Measurements from ENCODE around the gene ADORA1.

Gene ADORA1

DNA sequence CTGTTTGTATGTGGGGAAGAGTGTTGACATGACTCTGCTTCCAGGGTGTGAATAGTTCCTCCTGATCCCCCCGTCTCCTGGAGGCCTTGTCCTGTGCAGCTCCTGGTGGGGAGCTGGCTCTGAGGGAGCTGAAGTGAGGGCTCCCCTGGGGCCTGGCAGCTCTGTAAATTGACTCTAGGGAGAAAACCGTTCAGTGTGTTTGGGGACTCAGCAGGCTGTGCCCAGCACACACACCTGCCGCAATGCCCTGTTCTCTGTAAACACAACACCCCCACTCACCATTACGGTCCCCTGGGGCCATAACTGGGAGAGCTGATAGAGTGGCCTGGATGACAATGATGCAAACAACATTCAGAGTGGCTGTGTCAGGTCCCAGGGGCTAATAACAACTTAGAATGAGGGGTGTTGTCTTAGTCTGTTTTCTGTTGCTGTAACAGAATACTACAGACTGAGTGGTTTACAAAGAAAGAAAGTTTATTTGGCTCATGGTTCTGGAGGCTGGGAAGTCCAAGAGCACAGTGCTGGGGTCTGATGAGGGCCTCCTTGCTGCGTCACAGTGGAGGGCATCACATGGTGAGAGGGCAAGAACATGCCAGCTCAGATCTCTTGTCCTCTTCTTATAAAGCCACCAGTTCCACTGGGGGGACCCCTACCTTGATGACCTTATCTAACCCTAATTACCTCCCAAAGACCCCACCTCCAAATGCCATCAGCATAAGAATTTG is 15.3 kb downstream of the ADORA1 start:
- peak; percentile 72 for DNase-seq

DNA sequence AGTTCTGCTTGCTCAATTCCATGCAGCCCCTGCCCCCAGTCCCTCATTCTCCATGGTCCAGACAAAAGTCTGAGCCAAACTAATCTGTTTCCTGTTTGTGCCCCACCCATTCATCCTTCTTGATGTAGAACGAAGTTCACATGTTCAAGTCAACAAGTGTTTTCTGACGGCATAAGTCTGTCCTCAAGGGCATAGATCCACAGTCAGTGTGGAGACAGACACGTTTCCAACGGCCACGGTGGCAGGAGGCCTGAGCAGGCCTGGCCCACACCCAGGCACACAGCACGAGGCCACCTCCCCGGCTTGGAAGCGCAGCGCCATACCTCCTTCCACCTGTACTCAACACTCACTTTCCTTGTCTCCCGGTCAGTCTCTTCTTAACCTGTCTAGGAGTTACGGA is 16.1 kb downstream of the ADORA1 start:
- DNase-seq, result no peak

DNA sequence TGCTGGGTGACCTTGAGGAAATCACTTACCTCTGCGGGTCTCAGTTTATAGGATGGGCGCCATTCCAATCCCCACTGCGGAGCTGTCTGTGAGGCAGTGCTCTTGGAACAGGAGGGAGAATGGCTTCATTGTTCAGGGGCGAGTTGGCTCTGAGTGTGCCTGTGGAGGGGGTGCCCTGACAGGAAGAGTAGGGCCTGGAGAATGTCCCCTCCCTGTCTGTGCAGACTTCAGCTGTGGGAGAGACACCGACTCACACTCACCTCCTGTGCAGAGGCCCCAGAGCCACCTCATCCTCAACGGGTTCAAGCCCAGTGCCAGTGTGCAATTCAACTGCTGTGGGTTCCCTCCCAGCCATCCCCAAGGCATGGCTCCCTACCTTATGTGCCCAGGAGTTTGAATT is 17.1 kb downstream of the ADORA1 start:
- DNase-seq, result no peak

GRCh38 chr1:203145321-203146041 is 18.0 kb downstream of the ADORA1 start:
- DNase-seq, result no peak

DNA sequence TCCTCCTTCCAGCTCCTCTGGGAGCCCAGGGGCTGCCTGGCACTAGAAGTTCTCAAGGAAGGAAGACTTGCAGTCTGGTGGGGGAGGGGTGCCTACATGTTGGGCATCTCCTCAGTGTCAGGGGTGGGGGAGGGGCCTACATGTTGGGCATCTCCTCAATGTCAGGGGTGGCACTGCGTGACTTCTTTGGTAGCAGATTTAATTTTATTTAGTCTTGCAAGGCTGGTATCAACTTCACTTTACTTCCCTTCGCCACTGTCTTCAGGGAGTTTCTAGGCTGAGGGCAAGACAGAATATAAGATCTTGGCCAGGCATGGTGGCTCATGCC is 18.5 kb downstream of the ADORA1 start:
- no peak for DNase-seq

GRCh38 chr1:203146537-203146936 is 19.0 kb downstream of the ADORA1 start:
- DNase-seq, result no peak

GRCh38 chr1:203147376-203147775 is 19.9 kb downstream of the ADORA1 start:
- no peak for DNase-seq

GRCh38 chr1:203148127-203148526 is 20.6 kb downstream of the ADORA1 start:
- DNase-seq, result peak; percentile 22

DNA sequence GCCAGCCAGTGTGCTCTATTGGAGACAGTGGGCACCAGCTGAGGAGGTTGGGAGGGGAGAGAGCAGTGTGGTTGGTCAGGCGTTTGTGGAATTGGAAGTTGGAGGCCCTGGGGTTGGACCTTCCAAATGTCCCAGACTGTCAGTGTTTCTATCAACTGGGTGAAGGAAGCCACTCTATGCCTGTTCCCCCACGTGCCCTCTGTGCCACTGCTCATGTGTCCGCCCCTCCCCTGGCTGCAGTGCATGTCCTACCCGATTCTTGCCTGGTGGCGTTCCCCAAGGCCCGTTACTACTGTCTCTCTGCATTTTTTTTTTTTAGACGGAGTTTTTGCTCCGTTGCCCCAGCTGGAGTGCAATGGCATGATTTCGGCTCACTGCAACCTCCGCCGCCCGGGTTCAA is 21.1 kb downstream of the ADORA1 start:
- no peak for DNase-seq

DNA sequence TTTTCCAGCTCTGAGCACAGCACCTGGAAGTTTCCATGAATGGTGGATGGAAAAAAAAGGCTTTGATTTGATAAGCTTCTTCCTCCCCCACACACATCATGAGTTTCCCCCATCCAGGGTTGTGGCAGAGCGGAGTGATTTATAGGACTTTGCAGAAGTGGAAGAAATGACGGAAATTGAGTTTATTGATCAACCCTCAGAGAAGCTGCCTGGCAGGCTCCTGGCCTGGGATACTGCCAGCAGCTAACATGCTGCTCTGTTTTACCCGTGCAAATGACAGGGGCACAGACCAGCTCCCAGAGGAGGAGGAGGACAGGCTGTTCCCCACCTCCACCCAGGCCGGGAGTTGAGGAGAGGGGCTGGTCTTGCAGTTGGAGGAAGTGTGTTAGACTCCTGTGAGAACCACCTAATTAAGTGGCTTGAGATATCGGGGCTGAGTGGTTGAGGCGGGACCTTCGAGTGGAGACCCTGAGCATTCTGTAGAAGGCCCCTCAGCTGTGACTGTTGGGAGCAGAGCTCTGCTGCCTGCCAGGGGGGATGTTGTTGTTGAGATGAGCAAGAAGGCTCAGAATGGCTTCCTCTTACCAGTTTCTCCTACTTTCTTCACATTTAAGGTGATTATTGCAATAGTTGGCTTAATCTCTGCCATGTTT is 21.8 kb downstream of the ADORA1 start:
- no peak for DNase-seq

DNA sequence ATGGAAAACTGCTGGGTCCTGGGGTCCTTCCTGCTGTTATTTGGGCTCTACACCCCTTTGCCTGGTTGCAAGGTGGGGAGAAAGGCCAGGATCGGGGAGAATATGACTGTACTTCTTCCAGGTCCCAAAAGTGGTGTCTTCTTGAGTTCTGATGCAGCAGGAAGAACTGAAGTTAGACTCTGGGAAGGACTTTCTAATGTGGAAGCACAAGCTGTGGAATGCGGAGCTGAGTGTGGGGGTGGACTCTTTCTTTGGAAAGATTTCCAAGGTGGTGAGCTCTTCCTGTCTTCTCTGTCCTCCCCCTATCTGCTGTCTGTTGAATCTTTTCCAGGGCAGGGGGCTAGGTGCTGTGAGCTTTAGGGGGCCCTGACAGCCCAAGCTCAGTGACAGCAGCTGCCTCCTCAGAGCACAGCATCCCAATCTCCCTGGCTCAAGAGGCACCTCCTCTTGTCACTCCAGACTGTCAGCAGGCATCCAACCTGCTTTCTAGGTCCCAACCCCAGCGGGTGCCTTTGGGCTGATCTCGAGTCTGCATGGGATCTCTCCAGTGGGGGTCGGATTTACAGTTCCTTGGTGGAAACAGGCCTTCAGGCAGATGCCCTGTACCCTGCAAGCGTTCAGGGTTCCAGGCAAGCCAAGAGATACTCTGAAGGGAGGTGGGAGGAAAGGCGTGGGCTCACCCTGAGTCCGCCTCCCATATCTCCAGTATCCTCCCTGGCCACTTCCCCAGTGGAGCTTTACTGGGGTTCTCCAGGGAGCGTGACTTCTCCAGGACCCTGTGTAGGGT is 23.2 kb downstream of the ADORA1 start:
- DNase-seq, result no peak

GRCh38 chr1:203151362-203152157 is 24.0 kb downstream of the ADORA1 start:
- DNase-seq, result no peak

DNA sequence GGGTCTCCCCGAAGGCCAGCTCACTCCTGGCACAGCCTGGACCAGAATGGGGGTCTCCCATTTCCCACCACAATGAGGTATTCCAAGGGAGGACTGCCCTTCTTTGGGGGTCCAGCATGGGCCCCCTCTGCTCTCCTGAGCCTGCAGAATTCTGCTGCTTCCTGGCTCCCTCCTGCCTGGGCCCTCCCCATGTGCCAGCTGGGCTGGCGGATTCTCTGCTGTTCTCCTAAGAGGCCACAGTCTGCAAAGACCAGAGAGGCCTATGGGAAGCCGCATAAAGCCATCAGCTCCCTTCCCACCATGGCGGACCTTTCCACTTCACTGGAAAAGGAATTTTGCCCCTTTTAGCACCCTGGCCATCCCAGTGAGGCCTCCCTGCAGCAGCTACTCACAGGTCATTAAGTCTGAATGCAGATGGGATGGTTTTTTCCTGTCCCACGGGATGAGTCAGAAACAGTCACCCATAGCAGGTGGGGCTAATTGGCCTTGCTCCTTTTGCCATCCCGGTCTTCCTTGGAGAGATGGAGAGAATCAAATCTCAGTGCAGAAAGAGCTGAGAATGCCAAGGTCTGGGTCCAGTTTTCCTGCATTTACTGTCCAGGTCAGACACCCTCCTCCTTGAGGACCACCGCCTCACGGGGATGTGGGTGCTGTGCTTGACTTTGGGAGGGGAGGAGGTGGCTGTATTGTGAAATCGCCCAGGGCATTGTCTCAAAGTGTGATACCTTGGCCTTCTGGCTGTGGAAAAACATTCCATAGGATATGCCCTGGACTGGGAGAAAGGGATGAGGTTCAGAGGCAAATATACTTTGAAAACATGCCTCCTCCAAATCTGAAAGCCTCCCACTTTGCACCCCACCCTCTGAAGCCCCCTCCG is 24.9 kb downstream of the ADORA1 start:
- DNase-seq, result no peak

DNA sequence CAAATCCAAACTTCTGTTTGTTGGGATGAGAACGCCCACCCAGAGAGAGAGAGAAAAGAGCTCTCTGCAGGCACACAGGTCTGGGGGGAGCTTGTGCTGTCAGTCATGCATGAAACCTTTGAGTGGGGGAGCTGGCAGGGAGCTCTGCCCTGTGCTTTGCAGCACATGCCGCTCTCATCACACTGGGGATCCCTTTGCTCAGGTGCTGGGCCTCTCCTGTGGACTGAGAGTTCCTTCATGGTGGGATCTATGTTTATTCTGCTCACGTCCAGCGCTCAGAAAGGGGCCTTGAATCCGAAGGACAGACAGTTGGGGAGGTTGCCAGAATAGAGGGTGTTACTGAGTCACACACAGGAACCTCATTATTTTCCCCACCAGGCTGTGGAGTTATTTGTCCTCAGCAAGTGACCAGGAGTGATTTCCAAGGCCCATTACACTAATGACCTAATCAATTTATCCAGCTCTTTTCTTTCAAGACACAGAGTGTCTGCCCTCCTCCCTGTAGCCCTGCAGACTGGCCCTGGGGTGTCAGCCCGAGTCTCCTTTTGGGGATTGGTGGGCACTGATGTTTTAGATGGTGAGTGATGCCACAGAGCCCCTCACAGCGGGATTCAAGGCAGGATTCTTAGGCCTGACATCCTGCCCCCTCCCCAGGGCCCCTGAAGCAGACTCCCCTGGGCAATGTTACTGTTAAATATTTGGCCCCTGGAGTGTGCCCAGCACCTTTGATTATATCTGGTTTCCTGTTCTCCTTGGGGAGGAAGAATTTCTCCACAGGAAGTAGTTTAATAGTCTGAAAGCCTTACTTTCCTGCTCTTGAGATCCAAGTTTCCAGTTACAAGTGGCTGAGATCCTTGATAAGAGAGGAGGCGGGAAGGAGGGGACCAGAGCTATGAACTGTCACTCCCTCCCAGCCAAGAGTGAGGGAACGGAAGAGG is 25.8 kb downstream of the ADORA1 start:
- no peak for DNase-seq

DNA sequence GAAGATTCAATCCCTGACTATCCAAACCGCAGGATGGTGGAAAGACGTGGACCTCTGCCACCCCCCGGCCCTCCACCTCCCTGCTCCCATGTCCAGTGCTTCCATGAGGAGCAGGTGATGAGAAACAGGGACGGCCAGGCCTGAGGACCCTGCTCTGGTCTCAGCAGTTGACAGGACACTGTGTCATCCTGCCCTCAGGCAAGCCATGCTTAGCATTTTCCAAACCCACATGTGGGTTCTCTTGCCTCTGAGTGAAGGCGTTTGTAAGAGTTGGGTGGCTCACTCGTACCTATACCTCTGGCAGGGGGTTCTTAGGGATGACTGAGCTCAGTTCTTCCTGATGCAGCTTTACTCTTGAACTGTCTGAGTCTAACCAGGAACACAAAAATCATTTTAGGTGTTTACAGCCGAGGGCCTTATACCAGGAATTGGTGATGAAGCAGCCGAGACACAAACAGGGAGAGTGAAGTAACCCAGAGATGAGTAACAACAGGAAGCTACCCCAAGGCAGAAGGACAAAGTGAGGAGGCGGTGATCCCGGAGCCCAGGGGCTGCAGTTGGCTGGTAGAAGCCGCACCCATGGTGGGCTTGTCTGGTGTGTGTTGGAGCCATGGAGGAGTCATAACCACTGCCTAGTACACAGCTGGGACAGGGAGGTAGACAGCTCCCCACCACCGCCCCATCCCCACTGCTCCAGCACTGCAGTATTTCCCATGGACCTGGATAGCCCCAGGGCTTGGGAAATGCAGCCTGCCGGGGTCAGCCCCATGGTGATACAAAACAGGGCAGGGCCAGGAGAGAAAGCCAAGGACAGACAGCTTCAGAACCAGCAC is 26.7 kb downstream of the ADORA1 start:
- no peak for DNase-seq

DNA sequence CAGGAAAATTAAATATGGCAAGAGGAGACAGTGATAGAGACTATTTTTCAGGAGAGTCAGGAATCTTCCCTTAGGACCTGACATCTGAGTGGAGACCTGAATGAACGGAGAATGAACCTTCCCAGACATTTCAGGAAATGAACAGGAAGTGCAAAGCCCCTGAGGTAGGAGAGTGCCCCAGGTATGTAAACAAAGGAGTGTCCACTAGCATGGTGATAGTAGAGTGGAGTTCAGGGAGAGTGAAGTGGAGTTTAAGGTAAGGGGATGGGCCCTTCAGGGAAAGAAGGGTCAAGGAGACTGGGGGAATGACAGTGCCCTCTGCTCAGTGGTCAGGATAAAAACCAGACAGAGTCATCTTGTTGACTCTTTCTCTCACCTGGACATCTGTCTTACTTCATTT is 28.8 kb downstream of the ADORA1 start:
- DNase-seq, result no peak

DNA sequence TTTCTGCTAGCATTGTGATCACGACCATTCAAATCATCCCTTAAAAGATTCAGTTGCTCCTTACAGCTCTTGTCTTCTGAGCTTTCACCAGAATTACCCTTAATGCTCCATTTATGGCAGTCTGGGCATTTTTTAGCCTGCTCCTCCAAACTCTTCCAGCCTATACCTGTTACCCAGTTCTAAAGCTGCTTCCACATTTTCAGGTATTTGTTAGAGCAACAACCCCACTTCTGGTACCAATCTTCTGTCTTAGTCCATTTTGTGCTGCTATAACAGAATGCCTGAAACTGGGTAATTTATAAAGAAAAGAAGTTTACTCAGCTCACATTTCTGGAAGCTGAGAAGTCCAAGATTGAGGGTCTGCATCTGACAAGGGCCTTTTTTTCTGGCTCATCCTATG is 30.9 kb downstream of the ADORA1 start:
- DNase-seq, result no peak

DNA sequence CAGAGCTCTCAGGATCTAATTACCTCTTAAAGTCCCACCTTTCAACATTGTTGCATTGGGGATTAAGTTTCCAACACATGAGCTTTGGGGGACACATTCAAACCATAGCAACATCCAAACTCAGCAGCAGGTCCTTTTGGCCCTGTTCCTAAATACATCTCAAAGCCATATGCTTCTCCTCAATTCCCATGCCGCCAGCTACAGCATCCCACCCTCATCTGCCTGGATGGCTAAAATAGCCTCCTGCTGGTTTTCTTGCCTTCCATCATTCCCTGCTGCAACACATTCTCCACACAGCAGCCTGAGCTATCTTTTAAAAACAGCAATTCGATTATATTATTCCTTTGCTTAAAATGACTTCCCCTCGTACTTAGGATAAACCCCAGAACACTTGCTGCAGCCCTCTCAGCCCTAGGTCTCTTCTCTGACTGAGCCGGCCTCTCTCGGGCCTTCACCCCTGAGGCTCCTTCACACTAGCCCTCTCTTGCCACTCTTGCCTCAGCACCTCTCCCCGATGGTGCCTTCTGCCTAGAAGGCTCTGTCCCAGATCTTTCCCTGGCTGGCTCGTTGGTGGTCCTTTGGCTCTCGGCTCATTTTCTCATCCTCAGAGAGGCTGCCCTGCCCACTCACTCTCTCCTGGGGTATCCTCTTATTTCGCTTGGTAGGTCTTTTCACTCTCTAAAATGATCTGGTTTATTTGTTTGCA is 31.6 kb downstream of the ADORA1 start:
- peak; percentile 91 for DNase-seq

DNA sequence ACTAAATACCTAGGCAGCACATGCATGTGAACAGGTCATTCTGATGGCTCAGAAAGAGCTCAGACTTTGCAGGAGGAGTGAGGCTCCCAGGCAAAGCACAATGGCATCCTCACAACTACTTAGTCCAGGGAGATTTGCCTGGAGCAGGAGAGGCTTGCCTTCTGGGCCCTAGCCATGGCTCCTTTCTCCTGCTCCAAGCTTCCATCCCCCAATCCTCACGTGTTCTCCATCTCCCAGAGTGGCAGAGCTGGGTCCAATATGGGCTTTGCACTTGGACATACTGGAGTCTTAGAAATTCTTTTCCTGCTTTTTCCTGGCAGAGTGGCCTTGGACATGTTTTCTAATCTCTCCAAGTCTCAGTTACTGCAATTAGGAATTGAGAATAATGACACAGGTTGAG is 32.3 kb downstream of the ADORA1 start:
- DNase-seq, result no peak

All from NCI-H1105 treated with DMSO at 0.1 percent for 48 hours (cell line).